ENCODE data around the gene BEGAIN. TPM values are rescaled to one million over a fixed set of nuclear protein-coding genes. Genes with fewer than 3 reads are reported as not detected.

Gene BEGAIN
- total RNA-seq, 6 experiments from 2014 or later = 0.05 to 0.20 (median 0.14) TPM; not detected in 1

- no peak for TF ChIP-seq CTCF (IDR thresholded peaks at IDR 0.05)
- 0 out of 2 replicates have a peak, but pooled peaks cover 4% of the 10 kb centered on the region for H3K36me3 Mint-ChIP-seq (ENCODE audit: low read depth)
- H3K27me3 Mint-ChIP-seq (ENCODE audit: insufficient read depth) = peaks cover 47% of the 10 kb centered on the region
- H3K27ac Mint-ChIP-seq = no peak overlapping the region
- DNase-seq = no peak
- no peak overlapping the region for H3K4me3 Mint-ChIP-seq
- no peaks in the 10 kb centered on the region for H3K4me1 Mint-ChIP-seq (ENCODE audit: low read depth)
- peaks cover 10% of the 10 kb centered on the region for H3K9me3 Mint-ChIP-seq
These were observed 15.5 kb upstream of the BEGAIN start for GRCh38 chr14:100602621-100603230.

GRCh38 chr14:100601914-100602313 is 14.7 kb upstream of the BEGAIN start:
- Mint-ChIP-seq H3K27me3 (ENCODE audit: insufficient read depth) (peaks cover 44% of the 10 kb centered on the region), H3K4me1 (ENCODE audit: low read depth) (no peaks in the 10 kb centered on the region), H3K27ac (no peak overlapping the region), H3K4me3 (no peak overlapping the region), H3K9me3 (peaks cover 10% of the 10 kb centered on the region), H3K36me3 (ENCODE audit: low read depth) (0 out of 2 replicates have a peak, but pooled peaks cover 4% of the 10 kb centered on the region)
- TF ChIP-seq CTCF (IDR thresholded peaks at IDR 0.05) = no peak
- DNase-seq = no peak

GRCh38 chr14:100601064-100601463 is 13.8 kb upstream of the BEGAIN start:
- no peak overlapping the region for H3K27ac Mint-ChIP-seq
- H3K9me3 Mint-ChIP-seq = peaks cover 10% of the 10 kb centered on the region
- DNase-seq = no peak
- H3K36me3 Mint-ChIP-seq (ENCODE audit: low read depth) = 0 out of 2 replicates have a peak, but pooled peaks cover 4% of the 10 kb centered on the region
- no peaks in the 10 kb centered on the region for H3K4me1 Mint-ChIP-seq (ENCODE audit: low read depth)
- peaks cover 40% of the 10 kb centered on the region for H3K27me3 Mint-ChIP-seq (ENCODE audit: insufficient read depth)
- H3K4me3 Mint-ChIP-seq = no peak overlapping the region
- TF ChIP-seq CTCF (IDR thresholded peaks at IDR 0.05) = no peak

- peaks cover 10% of the 10 kb centered on the region for H3K9me3 Mint-ChIP-seq
- H3K27me3 Mint-ChIP-seq (ENCODE audit: insufficient read depth) = peaks cover 38% of the 10 kb centered on the region
- DNase-seq = no peak
- H3K36me3 Mint-ChIP-seq (ENCODE audit: low read depth) = 0 out of 2 replicates have a peak, but pooled peaks cover 4% of the 10 kb centered on the region
- no peak overlapping the region for H3K4me3 Mint-ChIP-seq
- no peak overlapping the region for H3K27ac Mint-ChIP-seq
- no peaks in the 10 kb centered on the region for H3K4me1 Mint-ChIP-seq (ENCODE audit: low read depth)
- TF ChIP-seq CTCF (IDR thresholded peaks at IDR 0.05) = no peak
These were observed 12.8 kb upstream of the BEGAIN start for GRCh38 chr14:100599981-100600380.

- peaks cover 29% of the 10 kb centered on the region for H3K27me3 Mint-ChIP-seq (ENCODE audit: insufficient read depth)
- TF ChIP-seq CTCF (IDR thresholded peaks at IDR 0.05) = no peak
- no peaks in the 10 kb centered on the region for H3K9me3 Mint-ChIP-seq
- H3K4me1 Mint-ChIP-seq (ENCODE audit: low read depth) = no peaks in the 10 kb centered on the region
- no peak overlapping the region for H3K4me3 Mint-ChIP-seq
- no peak overlapping the region for H3K27ac Mint-ChIP-seq
- DNase-seq = no peak
- no peaks in the 10 kb centered on the region for H3K36me3 Mint-ChIP-seq (ENCODE audit: low read depth)
These were observed 7.4 kb upstream of the BEGAIN start for GRCh38 chr14:100594625-100594951.

All from HFFc6 (cell line).